ENCODE data around the gene TMEM184A.

- no peak for TF ChIP-seq CTCF (IDR thresholded peaks at IDR 0.05)
- no peak for TF ChIP-seq POLR2A (IDR thresholded peaks at IDR 0.05)
Measured at GRCh38 chr7:1590476-1590875, 34.5 kb upstream of the TMEM184A start.

Data from breast epithelium (tissue), 3 donors.